Coronary artery (tissue), 2 donors: ENCODE data around the gene FTH1.

Experiments
- DNase-seq: peaks from one replicate; pipeline ENCODE4 v3.0.0-alpha.2; 2017; ENCODE audit warnings: low spot score
- H3K27ac ChIP-seq, 2 donors: fragments of 200-600 bp; sonication (generic); one replicate each; pipeline ENCODE4 v1.5.1; 2016 to 2019
- H3K4me3 ChIP-seq: fragments of 200-600 bp; sonication (generic); 2 replicates; pipeline ENCODE4 v1.5.1; 2016; ENCODE audit warnings: mild to moderate bottlenecking, moderate library complexity
- CTCF ChIP-seq: fragments of 200-600 bp; sonication (generic); IDR thresholded peaks from one replicate; pipeline ENCODE4 v1.5.1; 2019; ENCODE audit warnings: antibody characterized with exemption

FTH1 gene

GRCh38 chr11:61926235-61926634 lies 41.2 kb downstream of the FTH1 start:
- no peak for DNase-seq
- TF ChIP-seq CTCF, result no peak
- Histone ChIP-seq H3K4me3 (no peak overlapping the region), H3K27ac (no peak overlapping the region)

DNA sequence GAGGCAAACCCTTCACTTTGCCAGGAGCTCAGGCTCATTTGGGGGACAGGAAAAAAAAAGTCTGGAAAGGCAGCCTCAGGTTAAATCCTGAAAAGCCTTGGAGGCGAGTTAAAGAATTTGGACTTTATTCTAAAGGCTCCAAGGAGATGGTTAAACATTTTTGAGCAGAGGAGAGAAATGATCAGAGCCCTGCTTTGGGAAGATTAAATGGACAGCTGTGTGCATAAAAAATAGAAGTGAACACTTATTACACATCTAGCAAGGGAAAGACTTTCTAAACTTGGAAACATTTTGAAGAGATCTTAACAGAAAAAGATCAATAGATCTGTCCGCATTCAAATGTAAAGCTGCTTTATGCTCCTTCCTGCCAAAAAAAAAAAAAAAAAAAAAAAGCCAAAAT lies 41.7 kb downstream of the FTH1 start:
- DNase-seq, result no peak
- no peak overlapping the region for H3K4me3 ChIP-seq
- H3K27ac ChIP-seq, result no peak overlapping the region
- TF ChIP-seq CTCF, result no peak

DNA sequence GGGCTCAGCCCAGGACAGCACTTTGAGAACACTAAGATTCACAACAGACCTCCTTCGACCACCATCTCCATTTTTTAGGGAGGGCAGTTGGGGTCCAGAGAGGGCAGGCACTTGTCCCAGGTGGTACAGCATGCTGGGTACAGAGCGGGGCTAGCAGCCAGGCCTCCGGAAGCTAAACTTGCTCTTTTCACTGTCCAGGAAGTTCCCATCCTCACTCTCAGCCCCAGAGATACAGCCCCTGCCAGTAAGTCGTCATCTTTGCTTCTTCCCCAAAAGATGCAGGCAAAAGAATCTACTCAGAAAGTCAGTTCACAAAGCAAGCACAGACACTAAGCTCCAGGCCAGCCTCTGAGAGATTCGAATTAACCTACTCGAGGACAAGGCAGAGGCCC lies 43.4 kb downstream of the FTH1 start:
- TF ChIP-seq CTCF, result no peak

GRCh38 chr11:61923166-61924063 lies 44.0 kb downstream of the FTH1 start:
- Histone ChIP-seq H3K27ac (peak overlapping the region; percentile 51 to 86), H3K4me3 (no peak overlapping the region)
- DNase-seq, result peak; percentile 83
- no peak for TF ChIP-seq CTCF

More for the DNA sequence above, 43.4 kb downstream of the FTH1 start:
- no peak for DNase-seq
- Histone ChIP-seq H3K27ac (peak overlapping the region; percentile 51 to 86), H3K4me3 (no peak overlapping the region)

DNA sequence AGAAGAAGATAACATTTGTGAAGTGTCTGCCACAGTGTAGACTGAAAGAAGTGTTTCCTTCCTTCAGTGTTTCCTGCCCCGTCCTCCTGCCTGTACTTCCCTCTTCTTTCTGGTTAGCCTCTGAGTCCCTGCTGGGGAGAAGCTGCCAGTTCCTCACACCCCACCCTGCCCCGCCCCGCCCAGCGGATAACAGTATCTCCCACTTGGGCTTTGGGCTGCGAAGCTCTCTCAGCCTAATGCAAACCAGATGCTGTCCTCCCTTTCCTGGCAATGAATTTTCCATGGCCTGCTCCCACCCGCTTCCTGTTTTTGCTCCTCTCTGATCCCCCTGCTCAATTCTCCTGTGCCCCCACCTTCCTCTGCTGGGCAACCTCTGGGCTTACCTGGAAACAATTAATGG lies 44.9 kb downstream of the FTH1 start:
- DNase-seq, result peak; percentile 83
- H3K4me3 ChIP-seq, result no peak overlapping the region
- H3K27ac ChIP-seq, result peak overlapping the region; percentile 51 to 86
- TF ChIP-seq CTCF, result no peak

DNA sequence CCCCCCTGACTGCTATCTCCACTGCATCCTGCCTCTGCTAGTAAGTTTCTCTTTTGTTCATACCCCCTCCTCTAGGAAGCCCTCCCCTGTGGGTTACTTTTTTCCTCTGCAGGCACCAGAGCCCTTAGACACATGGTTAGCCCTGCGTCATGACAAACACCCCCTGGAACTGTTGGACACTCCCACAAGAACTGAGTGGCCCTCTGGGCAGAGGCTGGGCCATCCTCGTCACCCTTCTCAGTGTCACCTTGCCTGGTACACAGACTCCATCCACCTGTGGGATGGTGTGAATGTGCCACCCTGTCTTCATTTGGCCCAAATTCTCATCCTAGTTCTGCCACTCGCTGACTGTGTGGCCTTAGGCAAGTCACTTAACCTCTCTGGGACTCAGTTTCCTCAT lies 46.0 kb downstream of the FTH1 start:
- Histone ChIP-seq H3K4me3 (no peak overlapping the region), H3K27ac (peak overlapping the region in 1 of 2 donors; percentile 29)
- DNase-seq, result no peak
- TF ChIP-seq CTCF, result no peak
